Mesenteric fat pad (tissue), 1 donor: ENCODE data around the gene MICALL1. TPM values are rescaled to one million over a fixed set of nuclear protein-coding genes. Genes with fewer than 3 reads are reported as not detected.

Experiments
- DNase-seq: peaks from one replicate; pipeline ENCODE4 v3.0.0-alpha.2; 2020; ENCODE audit warnings: low spot score
- total RNA-seq: library from RNA; stranded (reverse); fragmentation: NEBNext Ultra II Directional; extraction: Animal tissue kit (Norgen Biotek cat#: 25700); gene quantifications from one replicate; pipeline ENCODE4 v1.2.1, GENCODE V29; 2021
- donor health status: DM: yes; HTN: yes; CAD: no.

MICALL1 gene
- total RNA-seq, 1 donor from 2014 or later, result 44.7 TPM

GRCh38 chr22:37904572-37905533 lies 1.2 kb upstream of the MICALL1 start:
- no peak for DNase-seq

GRCh38 chr22:37906364-37907008 lies 389 bp downstream of the MICALL1 start:
- DNase-seq, result no peak

GRCh38 chr22:37907036-37907954 lies 1.2 kb downstream of the MICALL1 start:
- DNase-seq, result no peak

- DNase-seq, result no peak
These were observed 3.7 kb downstream of the MICALL1 start for GRCh38 chr22:37909766-37910165.

GRCh38 chr22:37910890-37911672 lies 5.0 kb downstream of the MICALL1 start:
- DNase-seq, result no peak

GRCh38 chr22:37911697-37912096 lies 5.6 kb downstream of the MICALL1 start:
- DNase-seq, result no peak

- no peak for DNase-seq
These were observed 6.1 kb downstream of the MICALL1 start for GRCh38 chr22:37912171-37912570.

GRCh38 chr22:37913233-37913721 lies 7.2 kb downstream of the MICALL1 start:
- DNase-seq, result no peak

GRCh38 chr22:37916311-37916710 lies 10.2 kb downstream of the MICALL1 start:
- DNase-seq, result no peak

GRCh38 chr22:37917874-37918548 lies 11.9 kb downstream of the MICALL1 start:
- DNase-seq, result no peak

- no peak for DNase-seq
These were observed 12.6 kb downstream of the MICALL1 start for GRCh38 chr22:37918580-37919270.

- no peak for DNase-seq
These were observed 14.0 kb downstream of the MICALL1 start for GRCh38 chr22:37920126-37920525.

- no peak for DNase-seq
These were observed 16.1 kb downstream of the MICALL1 start for GRCh38 chr22:37922191-37922590.

GRCh38 chr22:37923927-37924326 lies 17.8 kb downstream of the MICALL1 start:
- no peak for DNase-seq

GRCh38 chr22:37924386-37925065 lies 18.4 kb downstream of the MICALL1 start:
- DNase-seq, result no peak

GRCh38 chr22:37925330-37925729 lies 19.2 kb downstream of the MICALL1 start:
- no peak for DNase-seq

GRCh38 chr22:37925767-37926166 lies 19.7 kb downstream of the MICALL1 start:
- DNase-seq, result no peak

- no peak for DNase-seq
These were observed 20.3 kb downstream of the MICALL1 start for GRCh38 chr22:37926358-37926757.
